HG03558 (cell line): Measurements from ENCODE around the gene ASTL.

Experiments used
- ATAC-seq: cut with Tn5 transposase; IDR thresholded peaks from one replicate; pipeline ENCODE4 v1.9.1; 2021; ENCODE audit warnings: moderate number of reproducible peaks; ENCODE audit not compliant: unreplicated experiment; ENCODE audit errors: extremely low read depth

Gene ASTL

DNA sequence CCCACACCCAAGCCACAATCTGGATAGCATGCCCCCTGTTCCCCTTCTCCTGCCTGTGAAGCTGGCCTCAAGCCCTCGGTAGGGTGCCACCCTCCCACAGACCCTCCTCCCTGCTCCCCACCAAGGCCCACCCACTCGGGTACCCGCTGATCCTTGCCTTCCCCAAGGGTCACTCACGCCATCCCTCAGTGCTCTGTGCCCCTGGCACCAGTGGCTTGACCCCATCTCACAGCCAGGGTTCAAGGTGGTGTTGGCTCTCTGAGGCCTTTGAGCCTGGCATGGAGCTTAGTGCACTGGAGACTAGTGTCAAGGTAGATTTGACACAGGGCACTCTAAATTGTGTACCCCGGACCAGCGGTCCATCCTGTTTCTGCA is 33.8 kb downstream of the ASTL start:
- no peak for ATAC-seq

DNA sequence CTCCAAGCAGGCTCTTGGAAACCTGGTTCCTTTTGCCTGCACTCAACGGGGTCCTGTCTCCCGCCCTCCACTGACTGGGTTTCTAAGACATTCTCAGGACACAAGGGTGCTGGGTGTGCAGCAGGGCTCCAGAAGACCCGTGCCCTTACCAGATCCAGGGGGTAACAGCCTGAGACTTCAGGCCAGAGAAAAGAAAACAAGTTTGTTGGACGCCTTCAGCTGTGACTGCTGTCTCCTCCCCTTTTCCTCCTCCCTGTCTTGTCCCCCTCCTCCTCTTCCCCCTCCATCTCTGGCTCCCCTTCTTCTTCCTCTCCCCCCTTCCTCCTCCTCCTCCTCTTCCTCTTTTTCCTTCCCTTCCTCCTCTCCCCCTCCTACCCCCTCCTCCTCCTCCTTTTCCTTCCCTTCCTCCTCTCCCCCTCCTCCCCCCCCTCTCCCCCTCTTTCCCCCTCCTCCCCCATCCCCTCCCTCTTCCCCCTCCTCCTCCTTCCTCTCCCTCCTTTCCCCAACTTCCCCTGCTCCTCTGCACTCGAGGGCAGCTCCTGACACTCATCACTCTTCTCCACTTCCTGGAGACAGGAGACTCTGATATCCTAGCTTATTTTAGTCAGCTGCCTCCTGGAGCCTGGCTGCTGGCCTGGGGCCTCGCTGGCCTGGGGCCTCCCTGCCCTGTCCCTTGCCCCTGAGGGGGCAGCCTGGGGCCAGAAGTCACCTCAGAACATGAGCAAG is 34.4 kb downstream of the ASTL start:
- ATAC-seq, result no peak

DNA sequence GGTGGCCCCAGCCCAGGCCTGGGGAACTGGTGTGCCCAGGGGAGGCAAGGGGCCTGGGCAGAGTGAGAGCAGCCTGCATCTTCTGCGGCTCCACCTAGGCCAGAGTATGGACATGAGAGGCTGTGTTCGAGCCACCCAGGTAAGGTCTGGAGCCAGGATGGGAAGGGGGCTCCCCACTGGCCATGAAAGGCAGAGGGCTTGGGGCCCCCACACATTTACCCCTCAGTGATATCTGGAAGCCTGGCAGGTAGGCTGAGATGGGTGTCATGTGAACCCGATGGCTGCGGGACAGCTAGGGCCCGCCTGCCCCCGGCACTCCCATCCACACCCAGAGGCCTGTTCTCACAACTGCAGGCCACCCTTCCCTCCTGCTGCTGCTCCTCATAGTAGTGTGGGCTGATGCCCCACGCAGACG is 35.1 kb downstream of the ASTL start:
- no peak for ATAC-seq

DNA sequence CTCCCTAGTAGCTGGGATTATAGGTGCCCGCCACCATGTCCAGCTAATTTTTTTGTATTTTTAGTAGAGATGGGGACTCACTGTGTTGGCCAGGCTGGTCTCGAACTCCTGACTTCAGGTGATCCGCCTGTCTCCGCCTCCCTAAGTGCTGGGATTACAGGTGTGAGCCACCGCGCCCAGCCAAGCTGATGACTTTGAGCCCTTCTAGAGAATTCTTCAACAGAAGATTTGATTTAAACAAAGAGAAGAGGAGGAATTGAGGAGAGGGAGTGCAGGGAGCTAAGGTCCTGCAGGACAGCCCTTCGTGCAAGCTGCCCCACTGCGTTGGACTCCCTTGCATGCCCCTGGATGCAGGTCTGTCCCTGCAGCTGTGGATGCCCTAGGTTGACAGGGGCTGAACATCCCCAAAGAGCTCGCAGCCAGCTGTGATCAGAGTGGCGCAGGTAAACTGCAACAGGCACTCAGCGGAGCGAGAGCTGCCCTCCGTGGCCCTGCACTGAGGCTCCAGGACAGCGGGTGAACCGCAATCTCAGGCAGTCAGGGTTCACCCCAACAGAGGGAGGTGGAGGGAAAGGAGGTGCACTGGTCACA is 35.6 kb downstream of the ASTL start:
- no peak for ATAC-seq

DNA sequence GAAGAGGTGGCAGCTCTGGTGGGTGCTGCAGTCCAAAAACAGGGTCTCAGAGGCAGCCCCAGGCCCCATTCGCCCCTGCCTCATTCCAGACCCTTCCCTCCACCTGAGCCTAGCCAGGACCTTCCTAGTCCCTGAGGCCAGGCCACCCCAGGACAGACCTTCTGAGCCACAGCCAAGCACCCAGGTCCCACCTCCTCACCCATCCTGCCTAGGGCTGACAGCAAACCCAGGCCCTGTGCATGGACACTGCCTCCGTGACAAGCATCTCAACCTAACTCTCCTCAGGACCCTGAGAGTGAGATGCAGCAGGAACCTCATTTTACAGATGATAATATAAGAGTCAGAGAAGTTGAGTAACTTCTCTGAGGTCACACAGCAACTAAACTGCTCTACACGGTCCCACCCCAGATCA is 37.4 kb downstream of the ASTL start:
- no peak for ATAC-seq

- ATAC-seq, result no peak
Measured at GRCh38 chr2:96099861-96100798, 38.2 kb downstream of the ASTL start.

GRCh38 chr2:96098900-96099590 is 39.3 kb downstream of the ASTL start:
- ATAC-seq, result no peak

DNA sequence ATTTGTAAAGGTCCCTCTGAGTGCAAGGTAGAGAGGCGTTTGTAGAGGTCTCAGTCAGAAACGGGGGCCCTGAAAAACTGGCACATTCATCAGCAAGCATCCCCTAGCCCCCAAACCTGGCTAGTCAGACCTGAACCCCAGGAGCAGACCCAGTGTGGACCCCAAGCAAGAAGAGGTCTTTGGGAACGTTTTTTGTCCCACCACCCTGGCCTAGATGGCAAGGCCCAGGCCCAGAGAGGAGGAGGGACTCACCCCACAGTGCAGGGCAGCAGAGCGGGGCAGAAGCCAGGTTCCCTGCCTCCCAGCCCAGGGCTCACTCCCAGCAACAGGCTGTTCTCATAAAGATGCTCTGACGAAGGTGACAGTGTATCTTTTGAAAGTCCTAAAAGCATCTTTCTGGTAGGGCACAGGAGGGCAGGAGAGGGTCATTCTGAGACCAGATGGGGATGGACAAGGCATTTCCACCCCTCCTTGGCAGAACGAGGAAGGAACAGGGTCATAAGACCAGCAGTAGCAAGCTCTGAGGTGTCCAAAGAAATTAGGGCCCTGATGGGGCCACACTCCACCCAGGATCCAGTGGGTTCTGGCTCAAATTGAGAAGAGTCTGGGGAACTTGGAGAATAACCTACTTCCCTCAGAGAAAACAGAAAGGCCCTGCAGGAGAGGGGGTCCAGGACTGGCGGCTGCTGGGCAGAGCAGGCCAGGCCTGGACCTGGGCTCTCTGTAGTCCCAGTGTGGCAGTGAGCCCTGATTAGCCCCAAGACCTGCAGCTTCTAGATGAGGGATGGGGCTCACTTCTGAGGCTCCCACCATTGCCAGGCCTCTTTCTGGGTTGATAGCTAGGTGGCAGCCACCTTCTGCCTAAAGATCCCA is 40.1 kb downstream of the ASTL start:
- no peak for ATAC-seq

DNA sequence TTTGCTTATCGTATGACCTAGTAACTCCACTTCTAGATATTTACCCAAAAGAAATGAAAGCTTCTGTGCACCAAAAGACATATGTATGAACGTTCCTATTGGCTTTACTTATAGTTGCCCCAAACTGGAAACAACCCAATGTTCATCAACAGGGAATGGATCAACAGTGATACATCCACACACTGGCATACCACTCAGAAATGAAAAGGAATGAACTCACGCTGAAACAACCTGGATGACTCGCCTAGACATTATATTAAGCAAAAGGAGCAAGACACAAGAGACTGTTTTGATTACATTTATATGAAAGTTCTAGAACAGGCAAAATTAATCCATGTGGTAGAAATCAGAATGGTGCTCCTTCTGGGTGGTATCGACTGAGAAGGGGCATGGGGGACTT is 40.9 kb downstream of the ASTL start:
- ATAC-seq, result no peak

DNA sequence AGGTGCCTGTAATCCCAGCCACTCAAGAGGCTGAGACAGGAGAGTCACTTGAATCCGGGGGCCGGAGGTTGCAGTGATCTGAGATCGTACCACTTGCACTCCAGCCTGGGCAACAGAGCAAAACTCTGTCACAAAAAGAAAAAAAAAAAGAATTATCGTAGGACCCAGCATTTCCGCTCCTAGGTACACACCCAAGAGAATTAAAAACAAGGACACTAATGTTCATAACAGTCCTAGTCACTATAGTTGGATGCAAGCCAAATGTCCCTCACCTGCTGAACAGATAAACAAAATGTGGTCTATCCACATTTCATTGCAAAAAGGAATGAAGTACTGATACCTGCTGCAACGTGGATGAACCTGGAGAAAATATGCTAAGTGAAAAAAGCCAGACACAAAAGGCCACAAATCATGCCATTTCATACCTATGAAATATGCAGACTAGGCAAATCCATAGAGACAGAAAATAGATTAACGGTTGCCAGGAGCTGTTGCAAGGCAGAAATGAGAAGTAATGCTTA is 43.1 kb downstream of the ASTL start:
- no peak for ATAC-seq

DNA sequence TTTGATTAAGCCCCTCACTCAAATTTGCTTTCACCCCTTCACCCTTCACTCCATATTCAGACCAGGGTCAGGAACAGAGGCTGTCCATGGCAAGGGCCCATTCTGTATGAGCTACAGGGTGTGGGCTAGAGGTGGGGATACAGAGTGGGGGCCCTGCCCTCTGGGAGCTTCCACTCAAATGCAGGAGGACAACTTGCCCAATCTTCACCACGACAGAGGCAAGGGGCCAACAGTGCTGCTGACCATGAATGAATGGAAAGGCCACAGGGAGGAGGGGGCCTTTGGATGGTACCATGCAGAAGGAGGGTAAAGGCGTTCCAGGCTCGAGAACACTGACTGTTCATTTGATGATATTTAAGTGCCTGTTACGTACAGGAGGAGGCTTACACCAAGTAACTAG is 44.8 kb downstream of the ASTL start:
- ATAC-seq, result no peak

DNA sequence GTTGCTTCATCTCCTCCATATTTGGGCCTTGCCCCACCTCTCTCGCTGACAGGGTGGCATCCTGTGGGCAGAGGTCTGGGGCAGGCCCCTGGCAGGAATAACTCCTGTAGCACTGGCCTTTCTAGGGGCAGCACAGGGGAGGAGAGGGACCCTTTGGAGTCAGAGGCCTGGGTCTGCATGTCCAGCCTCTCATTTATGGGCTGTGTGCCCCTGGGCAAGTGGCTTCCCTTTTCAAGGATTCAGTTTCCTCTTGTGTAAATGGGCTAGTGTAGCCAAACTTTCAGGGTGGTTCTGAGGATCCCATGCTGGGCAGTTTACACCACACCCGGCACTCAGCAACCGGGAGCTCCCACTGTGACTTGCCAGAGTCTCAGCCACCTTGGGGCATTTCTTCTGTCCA is 45.4 kb downstream of the ASTL start:
- no peak for ATAC-seq

GRCh38 chr2:96092573-96092877 is 45.8 kb downstream of the ASTL start:
- ATAC-seq, result no peak

GRCh38 chr2:96091711-96092572 is 46.4 kb downstream of the ASTL start:
- ATAC-seq, result no peak

DNA sequence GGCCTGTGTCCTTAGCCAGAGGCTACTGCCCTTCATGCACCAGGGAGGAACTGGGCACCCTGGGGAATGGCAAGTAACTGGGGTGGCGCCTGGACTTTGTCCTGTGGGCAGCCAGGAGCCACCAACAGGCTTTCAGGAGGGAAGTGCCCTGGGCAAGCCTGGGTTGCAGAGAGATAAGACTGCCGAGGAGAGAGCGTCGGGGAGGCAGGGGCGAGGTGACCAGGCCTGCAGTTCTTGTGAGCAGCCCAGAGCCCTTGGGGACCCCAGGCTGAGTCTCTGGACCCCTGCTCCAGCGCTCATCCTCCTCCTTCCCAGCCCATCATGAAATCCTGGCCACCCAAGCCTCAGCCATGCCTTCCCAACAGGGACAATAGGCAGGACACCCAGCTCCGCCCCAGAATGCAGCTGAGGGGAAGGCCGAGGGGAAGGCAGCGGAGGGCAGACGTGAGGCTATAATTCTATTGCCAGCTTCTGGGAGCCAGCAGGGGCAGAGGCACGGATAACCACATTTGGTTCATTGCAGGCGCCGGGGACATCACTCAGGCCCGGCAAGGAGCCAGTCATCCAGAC is 47.1 kb downstream of the ASTL start:
- ATAC-seq, result no peak

GRCh38 chr2:96090196-96090926 is 47.9 kb downstream of the ASTL start:
- no peak for ATAC-seq

- no peak for ATAC-seq
Measured at GRCh38 chr2:96089356-96090195, 48.7 kb downstream of the ASTL start.
